Central memory CD8-positive, alpha-beta T cell (primary cell): Measurements from ENCODE around the gene NTRK3.

Experiments used
- ATAC-seq: fragments of 150-1000 bp; cut with Tn5 transposase; replicated peaks from 2 replicates; pipeline ENCODE4 v1.10.0; 2022; ENCODE audit warnings: mild to moderate bottlenecking, moderate FRiP score, moderate number of reproducible peaks; ENCODE audit not compliant: poor library complexity, severe bottlenecking; ENCODE audit errors: extremely low read depth
- DNase-seq, 2 donors: peaks; one replicate each; pipeline ENCODE4 v3.0.0; 2021; ENCODE audit warnings: low spot score in 2 of 2
- H3K27ac Mint-ChIP-seq: one replicate; pipeline ENCODE4 v1.8.0; 2022; ENCODE audit warnings: low read depth, mild to moderate bottlenecking, moderate library complexity, mixed read lengths
- H3K27me3 Mint-ChIP-seq: one replicate; pipeline ENCODE4 v1.8.0; 2022; ENCODE audit warnings: mixed read lengths
- H3K36me3 Mint-ChIP-seq: one replicate; pipeline ENCODE4 v1.8.0; 2022; ENCODE audit warnings: mild to moderate bottlenecking, moderate library complexity, mixed read lengths; ENCODE audit not compliant: insufficient read depth
- H3K4me1 Mint-ChIP-seq: one replicate; pipeline ENCODE4 v1.8.0; 2022; ENCODE audit warnings: mixed read lengths
- H3K4me3 Mint-ChIP-seq: one replicate; pipeline ENCODE4 v1.8.0; 2022; ENCODE audit warnings: mild to moderate bottlenecking, moderate library complexity, mixed read lengths
- H3K9me3 Mint-ChIP-seq: one replicate; pipeline ENCODE4 v1.8.0; 2022; ENCODE audit warnings: mixed read lengths

Gene NTRK3

DNA sequence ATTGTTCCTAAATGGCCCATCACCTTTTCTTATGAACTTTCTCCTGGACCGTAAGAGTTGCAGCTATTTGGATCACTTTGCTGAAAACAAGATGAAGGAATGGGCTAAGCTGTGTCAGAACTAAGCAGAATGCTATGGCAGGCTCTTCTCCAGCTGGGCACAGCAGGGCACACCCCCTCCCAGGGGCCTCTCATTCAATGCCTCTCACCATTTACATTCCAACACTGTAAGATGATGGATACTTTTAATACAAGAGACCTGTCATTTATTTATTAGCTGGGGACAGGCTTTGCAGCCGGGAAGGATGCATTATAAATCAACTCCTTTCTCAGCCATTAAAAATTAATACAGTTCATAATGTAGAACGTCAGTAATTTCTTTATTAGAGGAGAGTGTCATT, 240.1 kb downstream of the NTRK3 start:
- Mint-ChIP-seq H3K27me3 (peaks cover 9% of the 10 kb centered on the region), H3K9me3 (no peaks in the 10 kb centered on the region), H3K4me3 (no peak overlapping the region), H3K4me1 (no peaks in the 10 kb centered on the region), H3K36me3 (no peaks in the 10 kb centered on the region), H3K27ac (no peak overlapping the region)
- DNase-seq, result no peak
- ATAC-seq, result no peak

DNA sequence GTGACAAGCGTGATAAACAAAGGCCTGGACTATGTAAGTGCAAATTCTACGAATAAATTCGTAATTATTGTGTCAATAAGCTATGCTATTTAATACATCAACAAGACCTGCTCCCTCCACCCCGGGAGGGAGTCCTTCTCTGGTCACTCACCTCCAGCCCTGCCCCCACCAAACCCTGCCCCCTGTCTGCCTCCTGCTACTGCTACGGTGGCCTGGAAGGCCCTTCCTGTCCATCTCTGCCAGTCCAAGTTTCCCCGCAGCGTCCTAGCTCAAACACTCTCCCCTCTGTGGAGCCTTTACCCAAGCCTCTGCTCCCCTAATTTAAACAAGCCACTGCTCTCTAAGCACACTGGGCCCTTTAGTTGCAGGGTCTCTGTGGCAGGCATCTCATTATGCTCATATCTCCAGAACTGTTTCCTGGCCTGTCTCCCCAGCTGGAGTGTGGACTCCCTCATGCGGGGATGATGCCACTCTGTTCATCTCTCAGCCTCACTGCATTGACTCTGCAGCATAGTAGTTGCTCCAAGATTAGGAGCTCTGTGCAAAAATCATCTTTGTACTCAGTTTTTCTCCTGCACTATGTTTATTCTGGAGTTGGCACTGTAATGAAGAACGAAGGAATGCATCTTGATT, 241.2 kb downstream of the NTRK3 start:
- ATAC-seq (no peak), DNase-seq (no peak)
- H3K4me3 Mint-ChIP-seq, result no peak overlapping the region
- H3K9me3 Mint-ChIP-seq, result no peaks in the 10 kb centered on the region
- H3K4me1 Mint-ChIP-seq, result no peaks in the 10 kb centered on the region
- H3K27me3 Mint-ChIP-seq, result peaks cover 9% of the 10 kb centered on the region
- no peaks in the 10 kb centered on the region for H3K36me3 Mint-ChIP-seq
- H3K27ac Mint-ChIP-seq, result no peak overlapping the region

DNA sequence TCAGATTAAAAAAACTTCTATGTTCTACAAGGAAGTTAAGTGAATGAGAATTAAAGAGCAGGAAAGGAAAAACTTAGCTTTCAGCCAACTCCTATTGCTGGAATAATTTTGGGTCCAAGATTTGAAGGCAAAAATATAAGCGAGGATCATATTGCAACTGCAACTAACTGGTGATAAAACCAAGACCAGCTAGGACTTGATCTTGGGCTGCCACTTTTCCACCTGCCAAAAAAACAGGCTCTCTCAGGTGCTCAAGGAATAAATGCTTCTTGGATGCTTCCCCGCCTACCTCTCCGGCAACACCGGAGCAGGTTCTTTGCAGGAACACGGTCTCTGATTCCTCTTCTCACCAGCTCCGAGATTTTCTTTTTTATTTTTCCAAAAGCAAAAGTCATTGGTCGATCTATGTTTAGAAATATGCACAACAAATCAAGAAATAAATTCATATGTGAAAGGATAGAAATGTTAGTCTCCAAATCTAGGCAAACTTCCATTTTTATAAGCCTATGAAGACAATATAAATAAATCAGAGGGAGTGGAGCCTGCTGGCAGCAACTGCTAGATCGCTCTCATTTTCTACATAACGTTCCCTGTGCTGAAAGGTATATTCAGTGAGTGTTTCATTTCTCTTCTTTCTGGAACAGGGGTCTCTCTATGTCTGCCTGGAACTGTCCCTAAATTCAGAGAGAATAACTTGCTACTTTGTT, 241.9 kb downstream of the NTRK3 start:
- no peaks in the 10 kb centered on the region for H3K36me3 Mint-ChIP-seq
- DNase-seq (no peak), ATAC-seq (no peak)

GRCh38 chr15:88013111-88013510, 243.4 kb downstream of the NTRK3 start:
- Mint-ChIP-seq H3K36me3 (no peaks in the 10 kb centered on the region), H3K4me1 (no peaks in the 10 kb centered on the region)
- no peak for ATAC-seq

More for the DNA sequence above, 241.9 kb downstream of the NTRK3 start:
- Mint-ChIP-seq H3K9me3 (no peaks in the 10 kb centered on the region), H3K27ac (no peak overlapping the region), H3K4me3 (no peak overlapping the region), H3K27me3 (peaks cover 9% of the 10 kb centered on the region), H3K4me1 (no peaks in the 10 kb centered on the region)

GRCh38 chr15:88012688-88013087, 243.9 kb downstream of the NTRK3 start:
- DNase-seq (no peak), ATAC-seq (no peak)
- Mint-ChIP-seq H3K9me3 (no peaks in the 10 kb centered on the region), H3K27me3 (peaks cover 17% of the 10 kb centered on the region), H3K27ac (no peak overlapping the region), H3K4me1 (no peaks in the 10 kb centered on the region), H3K36me3 (no peaks in the 10 kb centered on the region), H3K4me3 (no peak overlapping the region)

More at GRCh38 chr15:88013111-88013510, 243.4 kb downstream of the NTRK3 start:
- Mint-ChIP-seq H3K27me3 (peaks cover 17% of the 10 kb centered on the region), H3K4me3 (no peak overlapping the region), H3K27ac (no peak overlapping the region), H3K9me3 (no peaks in the 10 kb centered on the region)
- DNase-seq, result no peak

DNA sequence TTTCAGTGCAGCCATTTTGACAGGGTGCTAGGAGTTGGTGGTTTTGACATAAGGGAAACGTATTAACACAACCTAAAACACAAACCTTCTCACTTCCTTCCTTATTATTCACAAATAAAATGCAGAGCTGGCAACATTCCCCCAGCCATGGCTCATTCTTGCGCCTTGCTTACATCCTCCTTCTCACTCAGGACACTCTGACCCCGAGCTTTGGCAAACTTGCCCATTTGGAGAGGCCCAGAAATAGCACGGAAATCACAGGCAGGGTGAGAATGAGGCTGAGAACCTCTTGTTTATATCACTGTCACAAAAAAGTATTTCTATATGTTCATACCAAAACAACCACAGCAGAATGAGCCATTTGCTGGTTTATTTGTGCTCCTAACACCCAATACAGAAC, 244.3 kb downstream of the NTRK3 start:
- Mint-ChIP-seq H3K27me3 (peaks cover 17% of the 10 kb centered on the region), H3K36me3 (no peaks in the 10 kb centered on the region), H3K4me1 (no peaks in the 10 kb centered on the region), H3K9me3 (no peaks in the 10 kb centered on the region), H3K4me3 (no peak overlapping the region), H3K27ac (no peak overlapping the region)
- ATAC-seq (no peak), DNase-seq (no peak)

DNA sequence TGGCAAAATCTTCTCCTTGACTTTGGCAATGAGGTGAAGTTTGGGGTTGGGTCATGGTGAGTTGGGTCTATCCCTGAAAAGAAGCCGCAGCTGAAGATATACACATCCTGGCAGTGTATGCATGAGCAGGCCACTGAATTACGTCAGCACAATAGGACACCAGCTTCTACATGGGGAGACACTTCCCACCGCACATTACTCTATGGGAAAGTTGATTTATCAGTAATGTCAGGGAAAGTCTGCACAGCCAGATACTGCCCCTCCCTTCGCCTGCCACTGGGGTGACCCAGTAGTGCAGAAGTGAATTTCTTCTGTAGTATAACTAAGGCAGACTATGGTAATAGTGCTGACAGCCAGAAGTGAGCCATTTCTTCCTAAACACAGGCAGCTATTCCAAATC, 245.0 kb downstream of the NTRK3 start:
- Mint-ChIP-seq H3K9me3 (no peaks in the 10 kb centered on the region), H3K4me1 (no peaks in the 10 kb centered on the region), H3K36me3 (no peaks in the 10 kb centered on the region), H3K27ac (no peak overlapping the region), H3K27me3 (peaks cover 17% of the 10 kb centered on the region), H3K4me3 (no peak overlapping the region)
- ATAC-seq, result no peak
- no peak for DNase-seq

- no peaks in the 10 kb centered on the region for H3K36me3 Mint-ChIP-seq
- H3K4me3 Mint-ChIP-seq, result no peak overlapping the region
- DNase-seq (no peak), ATAC-seq (no peak)
- H3K27ac Mint-ChIP-seq, result no peak overlapping the region
- H3K4me1 Mint-ChIP-seq, result no peaks in the 10 kb centered on the region
- peaks cover 8% of the 10 kb centered on the region for H3K27me3 Mint-ChIP-seq
- H3K9me3 Mint-ChIP-seq, result peaks cover 5% of the 10 kb centered on the region
These were observed 250.4 kb downstream of the NTRK3 start for GRCh38 chr15:88006146-88006545.

DNA sequence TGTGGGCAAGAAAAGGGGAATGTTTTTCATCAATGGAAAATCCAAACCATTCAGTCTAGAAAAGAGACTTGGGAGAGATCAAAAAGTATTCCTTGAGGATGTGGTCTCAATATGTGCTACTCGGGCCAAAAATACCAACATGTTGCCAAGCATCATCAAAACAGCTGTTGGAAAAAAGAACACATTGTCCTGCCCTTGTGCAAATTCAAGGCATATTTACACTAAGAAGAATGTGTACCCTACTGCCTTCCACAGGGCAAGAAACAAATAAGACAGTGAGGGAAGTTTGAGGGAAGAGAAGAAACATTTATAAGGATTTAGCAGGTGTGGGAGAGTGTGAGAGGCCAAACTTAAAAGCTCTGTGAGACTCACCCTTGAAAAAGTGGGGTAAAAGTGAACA, 252.1 kb downstream of the NTRK3 start:
- Mint-ChIP-seq H3K9me3 (peaks cover 5% of the 10 kb centered on the region), H3K27ac (no peak overlapping the region), H3K4me3 (no peak overlapping the region), H3K4me1 (no peaks in the 10 kb centered on the region), H3K27me3 (peaks cover 8% of the 10 kb centered on the region), H3K36me3 (no peaks in the 10 kb centered on the region)
- no peak for DNase-seq
- ATAC-seq, result no peak

GRCh38 chr15:88003541-88004327, 252.8 kb downstream of the NTRK3 start:
- Mint-ChIP-seq H3K9me3 (peaks cover 5% of the 10 kb centered on the region), H3K36me3 (no peaks in the 10 kb centered on the region), H3K4me3 (no peak overlapping the region), H3K4me1 (no peaks in the 10 kb centered on the region), H3K27me3 (peaks cover 4% of the 10 kb centered on the region), H3K27ac (no peak overlapping the region)
- DNase-seq (no peak), ATAC-seq (no peak)

GRCh38 chr15:88002706-88003105, 253.8 kb downstream of the NTRK3 start:
- Mint-ChIP-seq H3K27me3 (no peaks in the 10 kb centered on the region), H3K9me3 (peaks cover 5% of the 10 kb centered on the region), H3K36me3 (no peaks in the 10 kb centered on the region), H3K27ac (no peak overlapping the region), H3K4me1 (no peaks in the 10 kb centered on the region), H3K4me3 (no peak overlapping the region)
- DNase-seq, result no peak
- no peak for ATAC-seq

DNA sequence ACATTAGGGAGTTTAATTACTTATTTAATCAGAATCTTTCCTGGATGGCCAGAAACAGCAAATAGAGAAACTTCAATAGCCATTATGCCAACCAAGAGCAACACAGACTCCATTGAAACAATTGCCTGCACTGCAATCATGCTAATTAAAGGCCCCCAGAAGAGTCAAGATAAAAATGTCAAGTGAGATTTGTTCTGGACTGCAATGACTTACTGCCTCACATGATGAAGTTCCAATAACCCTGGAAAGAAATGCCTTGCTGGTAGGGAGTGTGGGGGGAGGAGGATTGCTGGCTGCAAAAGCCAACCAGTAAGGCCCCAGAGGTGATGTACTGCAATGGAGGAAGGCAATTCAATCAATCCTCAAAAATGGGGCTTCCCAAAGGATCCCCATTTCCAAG, 257.9 kb downstream of the NTRK3 start:
- Mint-ChIP-seq H3K4me3 (no peak overlapping the region), H3K36me3 (no peaks in the 10 kb centered on the region), H3K4me1 (no peaks in the 10 kb centered on the region), H3K27ac (no peak overlapping the region), H3K9me3 (no peaks in the 10 kb centered on the region), H3K27me3 (no peaks in the 10 kb centered on the region)
- ATAC-seq, result no peak
- no peak for DNase-seq

GRCh38 chr15:87986776-87987175, 269.8 kb downstream of the NTRK3 start:
- Mint-ChIP-seq H3K36me3 (no peaks in the 10 kb centered on the region), H3K4me1 (no peaks in the 10 kb centered on the region), H3K27me3 (no peaks in the 10 kb centered on the region), H3K27ac (no peak overlapping the region), H3K4me3 (no peak overlapping the region), H3K9me3 (no peaks in the 10 kb centered on the region)
- ATAC-seq (no peak), DNase-seq (no peak)
